Measurements from ENCODE around the gene MED7. TPM values are rescaled to one million over a fixed set of nuclear protein-coding genes. Genes with fewer than 3 reads are reported as not detected.

The MED7 gene
- total RNA-seq, 6 donors from 2014 or later: 8.5 to 16.7 (median 10.3) TPM

GRCh38 chr5:157167214-157167621, 24.6 kb upstream of the MED7 start:
- Histone ChIP-seq H3K27ac (no peak overlapping the region), H3K9me3 (no peaks in the 10 kb centered on the region), H3K36me3 (no peaks in the 10 kb centered on the region), H3K4me3 (no peak overlapping the region), H3K27me3 (no peaks in the 10 kb centered on the region), H3K4me1 (no peaks in the 10 kb centered on the region)
- DNase-seq: no peak
- no peak for ATAC-seq (ENCODE audit: low FRiP score in 2 of 2)
- TF ChIP-seq, protein P1, sequence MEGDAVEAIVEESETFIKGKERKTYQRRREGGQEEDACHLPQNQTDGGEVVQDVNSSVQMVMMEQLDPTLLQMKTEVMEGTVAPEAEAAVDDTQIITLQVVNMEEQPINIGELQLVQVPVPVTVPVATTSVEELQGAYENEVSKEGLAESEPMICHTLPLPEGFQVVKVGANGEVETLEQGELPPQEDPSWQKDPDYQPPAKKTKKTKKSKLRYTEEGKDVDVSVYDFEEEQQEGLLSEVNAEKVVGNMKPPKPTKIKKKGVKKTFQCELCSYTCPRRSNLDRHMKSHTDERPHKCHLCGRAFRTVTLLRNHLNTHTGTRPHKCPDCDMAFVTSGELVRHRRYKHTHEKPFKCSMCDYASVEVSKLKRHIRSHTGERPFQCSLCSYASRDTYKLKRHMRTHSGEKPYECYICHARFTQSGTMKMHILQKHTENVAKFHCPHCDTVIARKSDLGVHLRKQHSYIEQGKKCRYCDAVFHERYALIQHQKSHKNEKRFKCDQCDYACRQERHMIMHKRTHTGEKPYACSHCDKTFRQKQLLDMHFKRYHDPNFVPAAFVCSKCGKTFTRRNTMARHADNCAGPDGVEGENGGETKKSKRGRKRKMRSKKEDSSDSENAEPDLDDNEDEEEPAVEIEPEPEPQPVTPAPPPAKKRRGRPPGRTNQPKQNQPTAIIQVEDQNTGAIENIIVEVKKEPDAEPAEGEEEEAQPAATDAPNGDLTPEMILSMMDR (IDR thresholded peaks at IDR 0.05): no peak
- TF ChIP-seq POLR2A (IDR thresholded peaks at IDR 0.05) (no peak), POLR2AphosphoS5 (IDR thresholded peaks at IDR 0.05) (no peak), EP300 (IDR thresholded peaks at IDR 0.05) (no peak)
- WGBS, 2 donors: 57 to 58% methylated on average over 4 of the region's 4 CpGs

DNA sequence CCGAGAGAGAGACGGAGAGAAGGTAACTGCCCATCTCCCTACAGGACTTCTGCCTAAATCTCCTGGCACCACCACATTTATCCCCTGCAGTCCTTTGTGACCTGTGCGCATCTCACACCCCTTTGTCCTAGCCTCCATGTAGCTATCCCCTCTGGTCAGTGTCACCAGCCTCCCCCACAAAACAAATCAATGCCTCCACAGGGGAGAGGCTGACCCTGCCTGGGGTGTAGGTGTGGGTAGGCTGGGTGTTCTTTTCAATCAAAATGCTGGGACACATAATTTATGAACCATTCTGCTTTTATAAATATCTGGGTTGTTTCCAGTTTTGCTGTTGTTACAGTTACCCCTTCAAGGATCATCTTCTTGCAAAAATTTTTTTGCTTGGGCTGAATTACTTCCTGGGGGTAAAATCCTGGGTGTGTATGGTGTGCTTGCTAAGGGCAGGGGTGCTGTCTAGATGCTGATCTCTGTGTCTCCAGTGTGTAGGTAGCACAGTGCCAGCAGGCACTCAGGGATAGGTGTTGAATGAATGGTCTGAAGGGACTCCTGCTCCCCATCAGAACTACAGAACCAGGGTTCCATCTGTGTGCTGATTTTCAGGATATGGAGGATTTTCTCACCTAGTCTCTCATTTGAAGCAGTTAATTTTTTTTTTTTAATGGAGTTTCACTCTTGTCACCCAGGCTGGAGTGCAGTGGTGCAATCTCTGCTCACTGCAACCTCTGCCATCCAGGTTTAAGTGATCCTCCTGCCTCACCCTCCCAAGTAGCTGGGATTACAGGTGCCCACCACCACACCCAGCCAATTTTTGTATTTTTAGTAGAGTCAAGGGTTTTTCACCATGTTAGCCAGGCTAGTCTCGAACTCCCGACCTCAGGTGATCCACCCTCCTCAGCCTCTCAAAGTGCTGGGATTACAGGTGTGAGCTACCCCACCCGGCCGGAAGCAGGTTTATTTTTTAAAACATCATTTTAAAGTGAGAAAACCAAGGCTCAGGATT, 23.8 kb upstream of the MED7 start, which contains the start of gene GARIN3:
GARIN3 (minus strand) TSS at position 51 of the 1,000 bp plus-strand sequence. CDS start 96 bp downstream, outside the sequence.
- Histone ChIP-seq H3K36me3 (no peaks in the 10 kb centered on the region), H3K27me3 (no peaks in the 10 kb centered on the region), H3K4me1 (no peaks in the 10 kb centered on the region), H3K27ac (no peak within 1 kb of the TSS), H3K9me3 (no peaks in the 10 kb centered on the region), H3K4me3 (no peak within 1 kb of the TSS)
- no peak for TF ChIP-seq EP300 (IDR thresholded peaks at IDR 0.05)
- no peak for TF ChIP-seq POLR2A (IDR thresholded peaks at IDR 0.05)
- no peak for TF ChIP-seq POLR2AphosphoS5 (IDR thresholded peaks at IDR 0.05)
- TF ChIP-seq, protein P1 (IDR thresholded peaks at IDR 0.05): no peak
- 83% methylated on average over 7 of the region's 7 CpGs for WGBS, 2 donors
- peak in 1 of 2 donors; percentile 32 for ATAC-seq (ENCODE audit: low FRiP score in 2 of 2)
- no peak for DNase-seq

GRCh38 chr5:157165668-157166067, 23.0 kb upstream of the MED7 start:
- no peaks in the 10 kb centered on the region for H3K27me3 ChIP-seq
- no peak overlapping the region for H3K4me3 ChIP-seq
- no peak for DNase-seq
- H3K9me3 ChIP-seq: no peaks in the 10 kb centered on the region
- TF ChIP-seq POLR2A (IDR thresholded peaks at IDR 0.05) (no peak), EP300 (IDR thresholded peaks at IDR 0.05) (no peak), POLR2AphosphoS5 (IDR thresholded peaks at IDR 0.05) (no peak)
- no peak for ATAC-seq (ENCODE audit: low FRiP score in 2 of 2)
- no peaks in the 10 kb centered on the region for H3K4me1 ChIP-seq
- no peaks in the 10 kb centered on the region for H3K36me3 ChIP-seq
- no peak overlapping the region for H3K27ac ChIP-seq
- WGBS, 2 donors: 83 to 91% methylated on average over 14 of the region's 14 CpGs

GRCh38 chr5:157165261-157165660, 22.6 kb upstream of the MED7 start:
- Histone ChIP-seq H3K9me3 (no peaks in the 10 kb centered on the region), H3K4me3 (no peak overlapping the region), H3K27me3 (no peaks in the 10 kb centered on the region), H3K4me1 (no peaks in the 10 kb centered on the region), H3K36me3 (no peaks in the 10 kb centered on the region), H3K27ac (no peak overlapping the region)
- 68 to 97% methylated on average over 4 of the region's 4 CpGs for WGBS, 2 donors
- TF ChIP-seq POLR2A (IDR thresholded peaks at IDR 0.05): no peak
- no peak for TF ChIP-seq POLR2AphosphoS5 (IDR thresholded peaks at IDR 0.05)
- TF ChIP-seq, protein P1 (IDR thresholded peaks at IDR 0.05): no peak
- TF ChIP-seq EP300 (IDR thresholded peaks at IDR 0.05): no peak
- DNase-seq (no peak), ATAC-seq (ENCODE audit: low FRiP score in 2 of 2) (no peak)

- ATAC-seq (ENCODE audit: low FRiP score in 2 of 2) (no peak), DNase-seq (no peak)
- TF ChIP-seq POLR2A (IDR thresholded peaks at IDR 0.05) (no peak), EP300 (IDR thresholded peaks at IDR 0.05) (no peak), POLR2AphosphoS5 (IDR thresholded peaks at IDR 0.05) (no peak)
- TF ChIP-seq, protein P1 (IDR thresholded peaks at IDR 0.05): no peak
- no peak overlapping the region for H3K27ac ChIP-seq
- H3K27me3 ChIP-seq: no peaks in the 10 kb centered on the region
- H3K9me3 ChIP-seq: no peaks in the 10 kb centered on the region
- 68 to 83% methylated on average over 5 of the region's 5 CpGs for WGBS, 2 donors
- no peaks in the 10 kb centered on the region for H3K36me3 ChIP-seq
- H3K4me1 ChIP-seq: no peaks in the 10 kb centered on the region
- H3K4me3 ChIP-seq: no peak overlapping the region
Measured at GRCh38 chr5:157164521-157164920, 21.9 kb upstream of the MED7 start.
